Measurements from ENCODE around the gene TMBIM1.

- TF ChIP-seq CTCF (IDR thresholded peaks at IDR 0.05; ENCODE audit: low read length) (no peak), EZH2 (IDR thresholded peaks at IDR 0.05; ENCODE audit: borderline replicate concordance, low read length) (no peak)
Observed at GRCh38 chr2:218315397-218315796, 23.1 kb upstream of the TMBIM1 start.
